Effector memory CD8-positive, alpha-beta T cell (primary cell): ENCODE results near the gene CARM1.
"Not testable (repeated sequence)": the region's sequence is repeated elsewhere in the genome, so short reads cannot be mapped to it uniquely, and the experiment has no call there.

ENCODE experiments used
- ATAC-seq: fragments of 150-1000 bp; cut with Tn5 transposase; replicated peaks from 2 replicates; pipeline ENCODE4 v1.10.0; 2021; ENCODE audit warnings: mild to moderate bottlenecking, moderate library complexity
- DNase-seq, 3 experiments: peaks; one replicate each; pipeline ENCODE4 v3.0.0; 2021
- H3K27ac Mint-ChIP-seq, 2 donors: one replicate each; pipeline ENCODE4 v1.8.0; 2022; ENCODE audit warnings: mild to moderate bottlenecking in 2 of 2, mixed read lengths in 2 of 2, moderate library complexity in 2 of 2
- H3K27me3 Mint-ChIP-seq, 2 donors: one replicate each; pipeline ENCODE4 v1.8.0; 2022; ENCODE audit warnings: mixed read lengths in 2 of 2
- H3K36me3 Mint-ChIP-seq: one replicate; pipeline ENCODE4 v1.8.0; 2022; ENCODE audit warnings: mild to moderate bottlenecking, moderate library complexity, mixed read lengths; ENCODE audit not compliant: insufficient read depth
- H3K4me1 Mint-ChIP-seq, 2 donors: one replicate each; pipeline ENCODE4 v1.8.0; 2022; ENCODE audit warnings: low read depth in 2 of 2, mixed read lengths in 2 of 2
- H3K4me3 Mint-ChIP-seq, 2 donors: one replicate each; pipeline ENCODE4 v1.8.0; 2022; ENCODE audit warnings: mild to moderate bottlenecking in 2 of 2, mixed read lengths in 2 of 2, moderate library complexity in 2 of 2
- H3K9me3 Mint-ChIP-seq, 2 donors: one replicate each; pipeline ENCODE4 v1.8.0; 2022; ENCODE audit warnings: mixed read lengths in 2 of 2

Gene CARM1

DNA sequence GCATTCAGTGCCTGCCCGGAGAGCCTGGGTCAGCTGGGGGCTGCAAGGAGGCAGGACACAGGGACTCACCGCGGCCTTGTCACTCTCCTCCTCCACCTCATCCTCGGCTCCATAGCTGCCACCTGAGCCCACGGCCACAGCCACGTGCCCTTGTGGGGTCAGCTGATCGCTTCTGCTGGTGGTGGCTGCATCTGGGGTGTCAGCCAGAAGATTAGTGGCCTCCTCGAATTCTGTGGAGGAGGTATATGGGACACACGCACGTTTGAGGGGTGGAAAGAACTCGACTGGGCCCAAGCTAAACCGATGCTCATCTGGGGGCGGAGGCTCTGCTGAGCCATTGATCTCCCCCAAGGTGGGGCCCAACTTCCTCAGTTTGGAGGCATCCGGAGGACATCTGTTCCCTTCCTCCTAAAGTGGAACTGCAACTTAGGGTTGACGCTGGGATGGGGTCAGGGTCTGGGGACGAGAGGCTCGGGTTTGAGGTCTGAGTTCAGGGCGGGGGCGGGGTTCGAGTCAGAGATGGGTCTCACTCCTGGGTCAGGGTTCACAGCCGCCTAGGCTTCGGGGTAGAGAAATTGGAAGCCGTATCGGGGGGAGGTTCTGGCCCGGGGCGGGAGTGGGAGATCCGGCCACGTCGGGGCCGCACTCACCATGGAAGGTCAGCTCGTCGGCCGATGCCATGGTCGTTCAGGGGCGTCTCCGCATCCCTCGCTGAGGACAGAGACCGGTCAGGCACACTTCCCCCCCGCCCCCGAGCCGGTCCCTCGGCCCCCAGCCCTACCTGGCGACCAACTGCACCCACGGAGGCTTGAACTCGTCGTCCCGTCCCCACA lies 56.6 kb downstream of the CARM1 start:
- peak; percentile 1 for ATAC-seq
- Mint-ChIP-seq H3K4me3 (peak overlapping the region; percentile 89 to 90), H3K36me3 (peaks cover 43% of the 10 kb centered on the region), H3K9me3 (no peaks in the 10 kb centered on the region), H3K27me3 (no peaks in the 10 kb centered on the region), H3K27ac (peak overlapping the region; percentile 89 to 90), H3K4me1 (peaks cover 22 to 24% of the 10 kb centered on the region in 2 donors)
- DNase-seq: peak in 1 of 3 experiments; percentile 8

DNA sequence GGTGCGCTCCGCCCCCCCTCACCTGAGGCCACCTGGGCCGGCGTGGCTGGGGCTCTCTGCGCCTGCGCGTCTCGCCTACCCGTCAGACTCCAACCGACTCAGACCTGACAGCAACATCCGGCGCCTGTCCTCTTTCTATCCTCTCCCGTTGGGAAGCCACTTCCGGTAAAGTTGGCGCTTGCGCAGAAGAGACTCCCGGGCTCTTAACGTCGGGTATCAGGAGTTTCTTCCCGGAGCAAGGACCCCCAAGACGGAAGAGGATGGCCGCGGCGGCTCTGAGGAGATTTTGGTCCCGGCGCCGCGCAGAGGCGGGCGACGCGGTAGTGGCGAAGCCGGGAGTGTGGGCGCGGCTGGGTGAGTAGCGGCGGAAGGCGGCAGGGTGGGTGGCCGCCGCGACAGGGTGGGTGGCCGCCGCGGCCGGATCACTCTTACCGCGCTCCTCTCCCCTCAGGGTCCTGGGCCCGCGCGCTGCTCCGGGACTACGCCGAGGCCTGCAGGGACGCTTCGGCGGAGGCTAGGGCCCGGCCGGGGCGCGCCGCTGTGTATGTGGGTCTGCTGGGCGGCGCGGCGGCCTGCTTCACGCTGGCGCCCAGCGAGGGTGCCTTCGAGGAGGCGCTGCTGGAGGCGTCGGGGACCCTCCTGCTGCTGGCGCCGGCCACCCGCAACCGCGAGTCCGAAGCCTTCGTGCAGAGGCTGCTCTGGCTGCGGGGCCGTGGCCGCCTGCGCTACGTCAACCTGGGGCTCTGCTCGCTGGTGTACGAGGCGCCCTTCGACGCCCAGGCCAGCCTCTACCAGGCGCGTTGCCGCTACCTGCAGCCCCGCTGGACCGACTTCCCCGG lies 57.4 kb downstream of the CARM1 start, which contains the start of the genes TIMM29 and YIPF2:
Gene TIMM29 (plus strand): TSS at position 249 of the 839 bp plus-strand sequence. CDS start 12 bp downstream, at position 261.
Gene YIPF2 (minus strand): TSS at position 77 of the 839 bp plus-strand sequence. CDS start 229 bp downstream, outside the sequence.
- peak; percentile 85 for ATAC-seq
- no peaks in the 10 kb centered on the region for H3K27me3 Mint-ChIP-seq
- peak; percentile 83 to 87 (median 84) for DNase-seq
- H3K4me3 Mint-ChIP-seq: peak within 1 kb of the TSS; percentile 89 to 90
- H3K9me3 Mint-ChIP-seq: no peaks in the 10 kb centered on the region
- H3K36me3 Mint-ChIP-seq: peaks cover 52% of the 10 kb centered on the region
- H3K4me1 Mint-ChIP-seq: peaks cover 22 to 24% of the 10 kb centered on the region in 2 donors
- H3K27ac Mint-ChIP-seq: peak within 1 kb of the TSS; percentile 89 to 90

DNA sequence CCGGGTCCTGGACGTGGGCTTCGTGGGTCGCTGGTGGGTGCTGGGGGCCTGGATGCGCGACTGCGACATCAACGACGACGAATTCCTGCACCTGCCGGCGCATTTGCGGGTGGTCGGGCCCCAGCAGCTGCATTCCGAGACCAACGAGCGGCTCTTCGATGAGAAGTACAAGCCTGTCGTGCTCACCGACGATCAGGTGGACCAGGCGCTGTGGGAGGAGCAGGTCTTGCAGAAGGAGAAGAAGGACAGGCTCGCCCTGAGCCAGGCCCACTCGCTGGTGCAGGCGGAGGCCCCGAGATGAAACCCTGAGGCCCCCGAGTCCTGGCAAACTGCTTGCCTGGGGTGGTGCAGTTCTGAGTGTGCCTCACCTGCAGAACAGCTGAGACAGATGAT lies 58.0 kb downstream of the CARM1 start:
- no peaks in the 10 kb centered on the region for H3K9me3 Mint-ChIP-seq
- H3K4me3 Mint-ChIP-seq: peak overlapping the region; percentile 89 to 90
- no peak for DNase-seq
- ATAC-seq: no peak
- H3K36me3 Mint-ChIP-seq: peaks cover 55% of the 10 kb centered on the region
- peak overlapping the region; percentile 74 to 90 for H3K27ac Mint-ChIP-seq
- H3K4me1 Mint-ChIP-seq: peaks cover 22% of the 10 kb centered on the region in 2 donors
- no peaks in the 10 kb centered on the region for H3K27me3 Mint-ChIP-seq

DNA sequence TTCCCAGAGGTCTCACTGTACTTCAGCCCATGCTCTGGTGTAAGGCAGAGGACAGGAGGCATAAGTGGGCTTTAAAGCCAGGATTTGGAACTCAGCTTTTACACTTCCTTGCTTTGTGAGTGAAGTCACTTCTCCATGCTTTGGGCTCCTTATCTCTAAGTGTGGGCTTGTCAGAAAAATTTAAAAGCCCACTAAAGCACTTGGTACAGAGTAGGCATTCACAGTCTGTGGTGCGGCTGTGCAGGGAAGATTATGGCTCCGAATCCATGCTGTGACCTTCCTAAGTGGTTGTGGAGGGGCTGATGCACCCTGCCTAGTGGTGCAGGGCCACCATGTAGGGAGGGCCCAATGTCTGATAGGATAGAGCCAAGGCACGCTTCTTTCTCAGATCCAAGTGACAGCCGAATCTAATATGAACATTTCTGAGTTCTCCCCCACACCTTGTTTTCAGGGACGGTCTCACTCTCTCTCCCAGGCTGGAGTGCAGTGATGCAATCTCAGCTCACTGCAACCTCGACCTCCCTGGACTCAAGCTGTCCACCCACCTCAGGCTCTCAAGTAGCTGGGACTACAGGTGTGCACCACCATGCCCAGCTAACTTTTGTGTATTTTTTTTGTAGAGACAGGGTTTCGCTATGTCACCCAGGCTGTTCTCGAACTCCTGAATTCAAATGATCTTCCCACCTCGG lies 64.2 kb downstream of the CARM1 start:
- DNase-seq: no peak
- Mint-ChIP-seq H3K4me3 (no peak overlapping the region), H3K27me3 (no peaks in the 10 kb centered on the region), H3K27ac (no peak overlapping the region), H3K9me3 (no peaks in the 10 kb centered on the region), H3K4me1 (peaks cover 8 to 11% of the 10 kb centered on the region in 2 donors), H3K36me3 (peaks cover 38% of the 10 kb centered on the region)
- no peak for ATAC-seq

DNA sequence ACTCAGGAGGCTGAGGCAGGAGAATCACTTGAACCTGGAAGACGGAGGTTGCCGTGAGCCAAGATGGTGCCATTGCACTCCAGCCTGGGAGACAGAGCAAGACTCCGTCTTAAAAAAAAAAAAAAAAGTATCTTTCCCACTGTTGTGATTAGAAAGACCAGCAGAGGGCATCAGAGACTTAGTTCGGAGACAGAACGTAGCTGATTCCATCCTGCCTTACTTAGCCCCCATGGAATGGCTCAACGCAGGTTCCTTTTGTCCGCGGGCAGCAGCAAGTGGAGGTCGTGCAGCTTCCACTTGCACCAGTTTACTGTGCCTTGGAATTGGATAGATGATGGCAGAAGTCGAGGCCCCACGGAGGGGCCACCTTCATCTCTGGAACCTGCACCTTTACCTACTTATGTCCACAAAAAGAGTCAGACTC lies 65.3 kb downstream of the CARM1 start:
- H3K4me1 Mint-ChIP-seq: peaks cover 7% of the 10 kb centered on the region in 2 donors
- peaks cover 30% of the 10 kb centered on the region for H3K36me3 Mint-ChIP-seq
- DNase-seq (peak; percentile 46 to 53 (median 51)), ATAC-seq (peak; percentile 74)
- no peak overlapping the region for H3K27ac Mint-ChIP-seq
- no peaks in the 10 kb centered on the region for H3K9me3 Mint-ChIP-seq
- H3K27me3 Mint-ChIP-seq: no peaks in the 10 kb centered on the region
- no peak overlapping the region for H3K4me3 Mint-ChIP-seq

DNA sequence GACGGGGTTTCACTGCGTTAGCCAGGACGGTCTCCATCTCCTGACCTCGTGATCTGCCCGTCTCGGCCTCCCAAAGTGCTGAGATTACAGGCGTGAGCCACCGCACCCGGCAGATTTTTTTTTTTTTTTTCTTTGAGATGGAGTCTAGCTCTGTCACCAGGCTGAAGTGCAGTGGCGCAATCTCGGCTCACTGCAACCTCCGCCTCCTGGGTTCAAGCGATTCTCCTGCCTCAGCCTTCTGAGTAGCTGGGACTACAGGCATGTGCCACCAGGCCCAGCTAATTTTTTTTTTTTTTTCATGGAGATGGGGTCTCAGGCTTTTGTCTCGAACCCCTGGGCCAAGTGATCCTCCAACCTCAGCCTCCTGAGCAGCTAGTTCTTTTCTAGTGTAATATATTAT lies 70.3 kb downstream of the CARM1 start:
- DNase-seq, H3K4me3 Mint-ChIP-seq, H3K4me1 Mint-ChIP-seq, H3K36me3 Mint-ChIP-seq, H3K9me3 Mint-ChIP-seq, H3K27me3 Mint-ChIP-seq, ATAC-seq, H3K27ac Mint-ChIP-seq: not testable (repeated sequence)

DNA sequence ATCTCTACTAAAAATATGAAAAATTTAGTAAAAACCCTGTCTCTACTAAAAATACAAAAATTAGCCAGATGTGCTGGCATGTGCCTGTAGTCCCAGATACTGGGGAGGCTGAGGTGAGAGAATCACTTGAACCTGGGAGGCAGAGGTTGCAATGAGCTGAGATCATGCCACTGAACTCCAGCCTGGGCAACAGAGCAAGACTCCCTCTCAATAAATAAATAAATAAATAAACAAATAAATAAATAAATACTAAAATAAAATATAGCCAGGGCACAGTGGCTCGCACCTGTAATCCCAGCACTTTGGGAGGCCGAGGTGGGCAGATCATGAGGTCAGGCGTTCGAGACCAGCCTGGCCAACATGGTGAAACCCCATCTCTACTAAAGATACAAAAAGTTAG lies 72.1 kb downstream of the CARM1 start:
- H3K36me3 Mint-ChIP-seq, H3K4me1 Mint-ChIP-seq, ATAC-seq, H3K27ac Mint-ChIP-seq, H3K27me3 Mint-ChIP-seq, H3K4me3 Mint-ChIP-seq, DNase-seq, H3K9me3 Mint-ChIP-seq: not testable (repeated sequence)

DNA sequence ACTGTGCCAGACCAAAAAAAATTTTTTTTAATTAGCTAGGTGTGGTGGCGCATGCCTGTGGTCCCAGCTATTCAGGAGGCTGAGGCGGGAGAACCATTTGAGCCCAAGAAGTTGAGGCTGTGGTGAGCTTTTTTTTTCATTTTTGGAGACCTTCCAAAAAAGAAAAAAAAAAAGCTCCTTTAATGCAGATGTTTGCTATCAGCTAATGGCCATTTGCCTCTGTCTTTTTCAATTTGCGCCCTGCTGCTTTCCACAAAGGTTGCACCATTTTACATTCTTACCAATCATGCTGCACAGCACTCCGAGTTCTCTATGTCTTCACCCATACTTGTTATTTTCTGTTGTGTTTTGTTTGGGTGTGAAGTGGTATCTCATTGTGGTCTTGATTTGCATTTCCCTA lies 73.9 kb downstream of the CARM1 start:
- H3K27ac Mint-ChIP-seq: no peak overlapping the region
- H3K36me3 Mint-ChIP-seq: peaks cover 6% of the 10 kb centered on the region
- no peaks in the 10 kb centered on the region for H3K4me1 Mint-ChIP-seq
- H3K9me3 Mint-ChIP-seq: no peaks in the 10 kb centered on the region
- ATAC-seq: no peak
- no peak for DNase-seq
- H3K27me3 Mint-ChIP-seq: no peaks in the 10 kb centered on the region
- no peak overlapping the region for H3K4me3 Mint-ChIP-seq

DNA sequence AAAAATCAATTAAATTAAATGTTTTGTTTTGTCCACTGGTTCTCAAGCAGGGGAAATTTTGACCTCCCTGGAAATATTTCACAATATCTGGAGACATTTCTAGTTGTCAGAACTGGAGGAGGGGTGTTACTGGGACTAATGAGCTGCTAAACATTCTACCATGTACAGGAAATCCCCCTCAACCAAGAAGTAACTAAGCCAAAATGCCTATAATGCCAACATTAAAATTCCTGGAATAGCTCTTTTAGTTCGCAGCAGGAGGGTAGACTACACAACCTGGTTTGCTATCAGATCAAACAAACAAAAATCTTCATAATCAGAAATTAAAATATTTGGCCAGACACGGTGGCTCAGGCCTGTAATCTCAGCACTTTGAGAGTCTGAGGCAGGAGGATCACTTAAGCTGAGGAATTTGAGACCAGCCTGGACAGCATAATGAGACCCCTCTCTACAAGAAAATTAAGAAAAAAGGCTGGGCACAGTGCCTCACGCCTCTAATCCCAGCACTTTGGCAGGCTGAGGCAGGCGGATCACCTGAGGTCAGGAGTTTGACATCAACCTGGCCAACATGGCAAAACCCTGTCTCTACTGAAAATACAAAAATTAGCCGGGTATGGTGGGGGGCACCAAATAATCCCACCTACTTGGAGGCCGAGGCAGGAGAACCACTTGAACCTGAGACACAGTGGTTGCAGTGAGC lies 75.8 kb downstream of the CARM1 start:
- Mint-ChIP-seq H3K9me3 (no peaks in the 10 kb centered on the region), H3K4me1 (no peaks in the 10 kb centered on the region)
- no peak for ATAC-seq

DNA sequence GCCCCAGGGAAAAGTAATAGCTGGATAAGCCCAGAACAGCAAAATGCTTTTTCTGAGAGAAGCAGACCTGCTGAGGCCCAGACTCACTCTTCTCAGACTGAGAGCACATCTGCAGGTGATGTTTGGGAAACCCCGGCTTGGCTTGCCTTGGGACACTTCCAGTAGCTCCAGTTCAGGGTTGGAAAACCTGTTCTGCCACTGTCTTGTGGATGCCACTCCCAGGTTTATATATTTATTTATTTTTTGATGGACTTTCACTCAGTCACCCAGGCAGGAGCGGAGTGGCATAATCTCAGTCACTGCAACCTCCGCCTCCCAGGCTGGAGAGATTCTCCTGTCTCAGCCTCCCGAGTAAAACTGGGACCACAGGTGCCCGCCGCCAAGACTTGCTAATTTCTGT lies 81.5 kb downstream of the CARM1 start:
- H3K27ac Mint-ChIP-seq: no peak overlapping the region
- ATAC-seq (no peak), DNase-seq (no peak)
- no peaks in the 10 kb centered on the region for H3K27me3 Mint-ChIP-seq
- no peaks in the 10 kb centered on the region for H3K9me3 Mint-ChIP-seq
- no peaks in the 10 kb centered on the region for H3K4me1 Mint-ChIP-seq
- peaks cover 8% of the 10 kb centered on the region for H3K36me3 Mint-ChIP-seq
- no peak overlapping the region for H3K4me3 Mint-ChIP-seq

More for the DNA sequence above, 75.8 kb downstream of the CARM1 start:
- Mint-ChIP-seq H3K27ac (no peak overlapping the region), H3K36me3 (no peaks in the 10 kb centered on the region), H3K4me3 (no peak overlapping the region), H3K27me3 (no peaks in the 10 kb centered on the region)
- DNase-seq: no peak

DNA sequence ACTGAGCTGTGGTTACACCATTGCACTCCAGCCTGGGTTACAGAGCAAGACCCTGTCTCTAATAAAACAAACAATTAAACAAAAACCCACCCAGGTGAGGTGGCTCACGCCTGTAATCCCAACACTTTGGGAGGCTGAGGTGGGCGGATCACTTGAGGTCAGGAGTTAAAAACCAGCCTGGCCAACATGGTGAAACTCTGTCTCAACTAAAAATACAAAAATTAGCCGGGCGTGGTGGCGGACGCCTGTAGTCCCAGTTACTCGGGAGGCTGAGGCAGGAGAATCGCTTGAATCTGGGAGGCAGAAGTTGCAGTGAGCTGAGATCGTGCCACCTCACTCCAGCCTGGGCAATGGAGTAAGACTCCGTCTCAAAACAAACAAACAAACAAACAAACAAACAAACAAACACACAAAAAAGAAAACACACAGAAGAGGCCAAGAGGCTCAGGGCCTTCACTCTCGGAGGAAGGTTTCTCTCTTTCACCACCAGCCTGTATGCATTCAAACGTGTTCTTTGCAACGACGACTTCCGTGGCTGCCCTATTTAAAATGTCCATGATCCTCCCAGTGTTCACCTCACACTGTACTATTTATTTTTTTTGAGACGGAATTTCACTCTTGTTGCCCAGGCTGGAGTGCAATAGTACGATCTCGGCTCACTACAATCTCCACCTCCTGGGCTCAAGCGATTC lies 88.1 kb downstream of the CARM1 start:
- H3K9me3 Mint-ChIP-seq, DNase-seq, ATAC-seq, H3K27me3 Mint-ChIP-seq: not testable (repeated sequence)
- Mint-ChIP-seq H3K36me3 (peaks cover 15% of the 10 kb centered on the region), H3K27ac (peak overlapping the region; percentile 92 to 93), H3K4me1 (peaks cover 23 to 24% of the 10 kb centered on the region in 2 donors), H3K4me3 (peak overlapping the region; percentile 83 to 88)
